H1 (cell line): Measurements from ENCODE around the gene CIROP. TPM values are rescaled to one million over a fixed set of nuclear protein-coding genes. Genes with fewer than 3 reads are reported as not detected.

Experiments
- ATF2 ChIP-seq: IDR thresholded peaks from 2 replicates; pipeline ENCODE4 v1.6.1; 2012; ENCODE audit warnings: low read length, inconsistent platforms
- BRCA1 ChIP-seq: IDR thresholded peaks from 2 replicates; pipeline ENCODE4 v1.6.1; 2012; ENCODE audit warnings: low read depth, low read length, improper control_type of control experiment
- CHD2 ChIP-seq: IDR thresholded peaks from 2 replicates; pipeline ENCODE4 v1.6.1; 2012; ENCODE audit warnings: low read length, improper control_type of control experiment
- CREB1 ChIP-seq: IDR thresholded peaks from 2 replicates; pipeline ENCODE4 v1.6.1; 2012; ENCODE audit warnings: inconsistent platforms
- CTCF ChIP-seq, 3 experiments: IDR thresholded peaks; 1 replicate in 2 of 3; 2 replicates in 1 of 3; pipeline versions ENCODE4 v1.5.1 to v1.6.1; 2011; ENCODE audit warnings: low read length in 3 of 3, mild to moderate bottlenecking in 3 of 3, inconsistent platforms in 2 of 3, low read depth in 1 of 3, moderate library complexity in 1 of 3; ENCODE audit not compliant: insufficient read depth in 1 of 3; ENCODE audit errors: control extremely low read depth in 1 of 3
- EGR1 ChIP-seq: IDR thresholded peaks from 2 replicates; pipeline ENCODE4 v1.6.1; 2011; ENCODE audit warnings: low read depth, low read length, borderline replicate concordance
- EP300 ChIP-seq, 2 experiments: IDR thresholded peaks; 1 replicate in 1 of 2; 2 replicates in 1 of 2; pipeline ENCODE4 v1.6.1; 2011 to 2012; ENCODE audit warnings: low read depth in 2 of 2, low read length in 2 of 2, mild to moderate bottlenecking in 2 of 2, borderline replicate concordance in 1 of 2, inconsistent platforms in 1 of 2, moderate library complexity in 1 of 2
- EZH2 ChIP-seq: fragments of 200-600 bp; sonication (generic); IDR thresholded peaks from 2 replicates; pipeline ENCODE4 v1.7.1; 2012; ENCODE audit warnings: low read depth, mild to moderate bottlenecking, moderate library complexity, low read length, inconsistent platforms; ENCODE audit not compliant: severe bottlenecking
- FOSL1 ChIP-seq: IDR thresholded peaks from 2 replicates; pipeline ENCODE4 v1.6.1; 2011; ENCODE audit warnings: mild to moderate bottlenecking, low read depth, low read length, moderate library complexity; ENCODE audit not compliant: insufficient read depth
- HDAC6 ChIP-seq: IDR thresholded peaks from one replicate; pipeline ENCODE4 v1.7.1; 2012; ENCODE audit warnings: low read depth, mild to moderate bottlenecking, inconsistent platforms, low read length, moderate library complexity
- KDM1A ChIP-seq: fragments of 200-600, 300-600 bp; sonication (generic); IDR thresholded peaks from 2 replicates; pipeline ENCODE4 v1.7.1; 2016; ENCODE audit warnings: mild to moderate bottlenecking, low read length, borderline replicate concordance
- NANOG ChIP-seq: IDR thresholded peaks from 2 replicates; pipeline ENCODE4 v1.6.1; 2011; ENCODE audit warnings: low read length, low read depth, mild to moderate bottlenecking, inconsistent platforms; ENCODE audit not compliant: insufficient read depth, poor library complexity, severe bottlenecking
- PHF8 ChIP-seq: fragments of 200-600 bp; sonication (generic); conservative IDR thresholded peaks from 2 replicates; pipeline ENCODE4 v1.7.1; 2012; ENCODE audit warnings: low read depth, mild to moderate bottlenecking, inconsistent platforms, low read length, moderate library complexity
- RAD21 ChIP-seq, 2 experiments: IDR thresholded peaks in 1 of 2; conservative IDR thresholded peaks in 1 of 2; 2 replicates each; pipeline ENCODE4 v1.6.1; 2011; ENCODE audit warnings: low read depth in 2 of 2, low read length in 2 of 2, improper control_type of control experiment in 1 of 2, inconsistent platforms in 1 of 2, mild to moderate bottlenecking in 1 of 2, moderate library complexity in 1 of 2
- SIN3A ChIP-seq, 2 experiments: IDR thresholded peaks in 1 of 2; conservative IDR thresholded peaks in 1 of 2; 2 replicates each; pipeline ENCODE4 v1.6.1; 2011 to 2012; ENCODE audit warnings: low read length in 2 of 2, improper control_type of control experiment in 1 of 2, low read depth in 1 of 2, mild to moderate bottlenecking in 1 of 2
- SIRT6 ChIP-seq: IDR thresholded peaks from one replicate; pipeline ENCODE4 v1.7.1; 2012; ENCODE audit warnings: low read length, inconsistent platforms
- SIX5 ChIP-seq: IDR thresholded peaks from 2 replicates; pipeline ENCODE4 v1.6.1; 2011; ENCODE audit warnings: mild to moderate bottlenecking, low read depth, low read length
- SUZ12 ChIP-seq: fragments of 200-600 bp; sonication (generic); IDR thresholded peaks from 2 replicates; pipeline ENCODE4 v1.6.1; 2012; ENCODE audit warnings: mild to moderate bottlenecking, inconsistent platforms, low read length, moderate library complexity, mixed read lengths
- TBP ChIP-seq: IDR thresholded peaks from 2 replicates; pipeline ENCODE4 v1.6.1; 2011; ENCODE audit warnings: low read depth, low read length, improper control_type of control experiment
- polyA plus RNA-seq, 7 experiments: library from polyadenylated mRNA; depleted of rRNA in 3 of 7; stranded (reverse) in 5 of 7; unstranded in 2 of 7; fragments of >200 nt in 5 of 7; fragments of 200-250 nt in 2 of 7; gene quantifications; 1 replicate in 5 of 7; 2 replicates in 1 of 7; 4 replicates in 1 of 7; pipeline versions ENCODE4 v1.2.1 to v1.2.3, GENCODE V29; 2011 to 2013; ENCODE audit warnings: missing spikeins in 2 of 7, mixed read lengths in 2 of 7
- total RNA-seq: library from RNA; stranded (reverse); fragmentation: NEBNext Ultra II Directional; extraction: Animal tissue kit (Norgen Biotek cat#: 25700); gene quantifications from 2 replicates; pipeline ENCODE4 v1.2.1, GENCODE V29; 2021

CIROP gene
- total and polyA plus RNA-seq, 2 of the 8 experiments (the other 6 are each of a cell fraction or from before 2014, with no cell fraction given), result 0.06 TPM; not detected in 1

- TF ChIP-seq HDAC6, result no peak
- TF ChIP-seq CREB1, result no peak
- no peak for TF ChIP-seq EGR1
- peak; percentile 47; the same call in 1 of the 2 replicates for TF ChIP-seq KDM1A
- TF ChIP-seq CTCF (IDR thresholded peaks at IDR 0.05; ENCODE audit: control extremely low read depth in 1 of 3, insufficient read depth in 1 of 3, low read depth in 1 of 3, low read length in 3 of 3), result peak; percentile 99 to 100 (median 100)
- TF ChIP-seq PHF8, result no peak
- no peak for TF ChIP-seq ATF2
- peak in 1 of 2 experiments; percentile 83; a peak in 2 of 4 replicates for TF ChIP-seq SIN3A (conservative IDR thresholded peaks at IDR 0.05 in 1 of 2, IDR thresholded peaks at IDR 0.05 in 1 of 2; ENCODE audit: low read depth in 1 of 2, low read length in 2 of 2)
- TF ChIP-seq BRCA1, result no peak
- no peak for TF ChIP-seq FOSL1
- TF ChIP-seq SIRT6, result no peak
- no peak for TF ChIP-seq EZH2
- TF ChIP-seq RAD21 (IDR thresholded peaks at IDR 0.05 in 1 of 2, conservative IDR thresholded peaks at IDR 0.05 in 1 of 2; ENCODE audit: low read depth in 2 of 2, low read length in 2 of 2), result peak; percentile 100
- TF ChIP-seq EP300 (IDR thresholded peaks at IDR 0.05; ENCODE audit: borderline replicate concordance in 1 of 2, low read depth in 2 of 2, low read length in 2 of 2), result peak in 1 of 2 experiments; percentile 22; a peak in 1 of 3 replicates
- no peak for TF ChIP-seq TBP
- TF ChIP-seq NANOG, result no peak
- TF ChIP-seq SUZ12, result no peak
- no peak for TF ChIP-seq SIX5
- TF ChIP-seq CHD2, result 0 out of 2 replicates have a peak, but pooled peaks have one; percentile 49
Measured at GRCh38 chr14:23120541-23121251, 15.9 kb upstream of the CIROP start (continued).
